H1 (cell line): ENCODE data around the gene TXNDC11. TPM values are rescaled to one million over a fixed set of nuclear protein-coding genes. Genes with fewer than 3 reads are reported as not detected.

Experiments
- CBX8 ChIP-seq: fragments of 300-800, 300-1000 bp; sonication (generic); IDR thresholded peaks from 2 replicates; pipeline ENCODE4 v1.7.1; 2016; ENCODE audit warnings: low read depth, low read length, borderline replicate concordance
- CHD2 ChIP-seq: IDR thresholded peaks from 2 replicates; pipeline ENCODE4 v1.6.1; 2012; ENCODE audit warnings: low read length, improper control_type of control experiment
- SAP30 ChIP-seq: fragments of 300-600 bp; sonication (generic); IDR thresholded peaks from 2 replicates; pipeline ENCODE4 v1.7.1; 2012; ENCODE audit warnings: low read length, moderate library complexity, mild to moderate bottlenecking, inconsistent platforms; ENCODE audit not compliant: insufficient read depth, insufficient replicate concordance
- SRF ChIP-seq: IDR thresholded peaks from 2 replicates; pipeline ENCODE4 v1.6.1; 2011; ENCODE audit warnings: mild to moderate bottlenecking, low read depth, low read length, moderate library complexity
- ZNF274 ChIP-seq: IDR thresholded peaks from 2 replicates; pipeline ENCODE4 v1.7.0; 2012; ENCODE audit warnings: low read length, borderline replicate concordance; ENCODE audit errors: extremely low read depth
- polyA plus RNA-seq, 7 experiments: library from polyadenylated mRNA; depleted of rRNA in 3 of 7; stranded (reverse) in 5 of 7; unstranded in 2 of 7; fragments of >200 nt in 5 of 7; fragments of 200-250 nt in 2 of 7; gene quantifications; 1 replicate in 5 of 7; 2 replicates in 1 of 7; 4 replicates in 1 of 7; pipeline versions ENCODE4 v1.2.1 to v1.2.3, GENCODE V29; 2011 to 2013; ENCODE audit warnings: missing spikeins in 2 of 7, mixed read lengths in 2 of 7
- total RNA-seq: library from RNA; stranded (reverse); fragmentation: NEBNext Ultra II Directional; extraction: Animal tissue kit (Norgen Biotek cat#: 25700); gene quantifications from 2 replicates; pipeline ENCODE4 v1.2.1, GENCODE V29; 2021
- TF ChIP-seq, protein P1 (sequence below): fragments of 300-600 bp; sonication (generic); IDR thresholded peaks from 2 replicates; pipeline ENCODE4 v1.7.1; 2012; ENCODE audit warnings: low read length, moderate library complexity, mild to moderate bottlenecking, inconsistent platforms; ENCODE audit not compliant: insufficient replicate concordance
- TF ChIP-seq, protein P2 (sequence below): IDR thresholded peaks from 2 replicates; pipeline ENCODE4 v1.6.1; 2011; ENCODE audit warnings: low read length, improper control_type of control experiment

Gene TXNDC11
- total and polyA plus RNA-seq, 2 of the 8 experiments (the other 6 are each of a cell fraction or from before 2014, with no cell fraction given), result 13.5 to 13.8 TPM

DNA sequence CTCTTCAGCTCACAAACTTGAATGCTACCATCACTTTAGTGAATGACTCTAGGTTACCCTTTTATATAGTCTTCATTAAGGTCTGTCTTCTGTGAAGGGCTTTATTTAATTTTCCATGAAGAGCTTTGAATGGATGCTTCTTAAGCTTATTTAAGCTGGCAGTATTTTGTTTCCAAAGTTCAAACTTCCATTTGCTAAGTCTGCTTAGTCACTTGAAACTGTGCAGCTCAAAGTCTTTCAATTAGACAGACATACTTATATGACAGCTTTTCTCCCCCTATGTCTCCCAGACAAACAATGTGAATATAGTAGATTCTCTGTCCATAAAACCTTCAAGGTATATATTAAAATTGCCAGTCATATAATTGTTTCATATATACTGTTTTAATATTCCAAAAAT is 23.5 kb downstream of the TXNDC11 start (continued):
- TF ChIP-seq, protein P1, sequence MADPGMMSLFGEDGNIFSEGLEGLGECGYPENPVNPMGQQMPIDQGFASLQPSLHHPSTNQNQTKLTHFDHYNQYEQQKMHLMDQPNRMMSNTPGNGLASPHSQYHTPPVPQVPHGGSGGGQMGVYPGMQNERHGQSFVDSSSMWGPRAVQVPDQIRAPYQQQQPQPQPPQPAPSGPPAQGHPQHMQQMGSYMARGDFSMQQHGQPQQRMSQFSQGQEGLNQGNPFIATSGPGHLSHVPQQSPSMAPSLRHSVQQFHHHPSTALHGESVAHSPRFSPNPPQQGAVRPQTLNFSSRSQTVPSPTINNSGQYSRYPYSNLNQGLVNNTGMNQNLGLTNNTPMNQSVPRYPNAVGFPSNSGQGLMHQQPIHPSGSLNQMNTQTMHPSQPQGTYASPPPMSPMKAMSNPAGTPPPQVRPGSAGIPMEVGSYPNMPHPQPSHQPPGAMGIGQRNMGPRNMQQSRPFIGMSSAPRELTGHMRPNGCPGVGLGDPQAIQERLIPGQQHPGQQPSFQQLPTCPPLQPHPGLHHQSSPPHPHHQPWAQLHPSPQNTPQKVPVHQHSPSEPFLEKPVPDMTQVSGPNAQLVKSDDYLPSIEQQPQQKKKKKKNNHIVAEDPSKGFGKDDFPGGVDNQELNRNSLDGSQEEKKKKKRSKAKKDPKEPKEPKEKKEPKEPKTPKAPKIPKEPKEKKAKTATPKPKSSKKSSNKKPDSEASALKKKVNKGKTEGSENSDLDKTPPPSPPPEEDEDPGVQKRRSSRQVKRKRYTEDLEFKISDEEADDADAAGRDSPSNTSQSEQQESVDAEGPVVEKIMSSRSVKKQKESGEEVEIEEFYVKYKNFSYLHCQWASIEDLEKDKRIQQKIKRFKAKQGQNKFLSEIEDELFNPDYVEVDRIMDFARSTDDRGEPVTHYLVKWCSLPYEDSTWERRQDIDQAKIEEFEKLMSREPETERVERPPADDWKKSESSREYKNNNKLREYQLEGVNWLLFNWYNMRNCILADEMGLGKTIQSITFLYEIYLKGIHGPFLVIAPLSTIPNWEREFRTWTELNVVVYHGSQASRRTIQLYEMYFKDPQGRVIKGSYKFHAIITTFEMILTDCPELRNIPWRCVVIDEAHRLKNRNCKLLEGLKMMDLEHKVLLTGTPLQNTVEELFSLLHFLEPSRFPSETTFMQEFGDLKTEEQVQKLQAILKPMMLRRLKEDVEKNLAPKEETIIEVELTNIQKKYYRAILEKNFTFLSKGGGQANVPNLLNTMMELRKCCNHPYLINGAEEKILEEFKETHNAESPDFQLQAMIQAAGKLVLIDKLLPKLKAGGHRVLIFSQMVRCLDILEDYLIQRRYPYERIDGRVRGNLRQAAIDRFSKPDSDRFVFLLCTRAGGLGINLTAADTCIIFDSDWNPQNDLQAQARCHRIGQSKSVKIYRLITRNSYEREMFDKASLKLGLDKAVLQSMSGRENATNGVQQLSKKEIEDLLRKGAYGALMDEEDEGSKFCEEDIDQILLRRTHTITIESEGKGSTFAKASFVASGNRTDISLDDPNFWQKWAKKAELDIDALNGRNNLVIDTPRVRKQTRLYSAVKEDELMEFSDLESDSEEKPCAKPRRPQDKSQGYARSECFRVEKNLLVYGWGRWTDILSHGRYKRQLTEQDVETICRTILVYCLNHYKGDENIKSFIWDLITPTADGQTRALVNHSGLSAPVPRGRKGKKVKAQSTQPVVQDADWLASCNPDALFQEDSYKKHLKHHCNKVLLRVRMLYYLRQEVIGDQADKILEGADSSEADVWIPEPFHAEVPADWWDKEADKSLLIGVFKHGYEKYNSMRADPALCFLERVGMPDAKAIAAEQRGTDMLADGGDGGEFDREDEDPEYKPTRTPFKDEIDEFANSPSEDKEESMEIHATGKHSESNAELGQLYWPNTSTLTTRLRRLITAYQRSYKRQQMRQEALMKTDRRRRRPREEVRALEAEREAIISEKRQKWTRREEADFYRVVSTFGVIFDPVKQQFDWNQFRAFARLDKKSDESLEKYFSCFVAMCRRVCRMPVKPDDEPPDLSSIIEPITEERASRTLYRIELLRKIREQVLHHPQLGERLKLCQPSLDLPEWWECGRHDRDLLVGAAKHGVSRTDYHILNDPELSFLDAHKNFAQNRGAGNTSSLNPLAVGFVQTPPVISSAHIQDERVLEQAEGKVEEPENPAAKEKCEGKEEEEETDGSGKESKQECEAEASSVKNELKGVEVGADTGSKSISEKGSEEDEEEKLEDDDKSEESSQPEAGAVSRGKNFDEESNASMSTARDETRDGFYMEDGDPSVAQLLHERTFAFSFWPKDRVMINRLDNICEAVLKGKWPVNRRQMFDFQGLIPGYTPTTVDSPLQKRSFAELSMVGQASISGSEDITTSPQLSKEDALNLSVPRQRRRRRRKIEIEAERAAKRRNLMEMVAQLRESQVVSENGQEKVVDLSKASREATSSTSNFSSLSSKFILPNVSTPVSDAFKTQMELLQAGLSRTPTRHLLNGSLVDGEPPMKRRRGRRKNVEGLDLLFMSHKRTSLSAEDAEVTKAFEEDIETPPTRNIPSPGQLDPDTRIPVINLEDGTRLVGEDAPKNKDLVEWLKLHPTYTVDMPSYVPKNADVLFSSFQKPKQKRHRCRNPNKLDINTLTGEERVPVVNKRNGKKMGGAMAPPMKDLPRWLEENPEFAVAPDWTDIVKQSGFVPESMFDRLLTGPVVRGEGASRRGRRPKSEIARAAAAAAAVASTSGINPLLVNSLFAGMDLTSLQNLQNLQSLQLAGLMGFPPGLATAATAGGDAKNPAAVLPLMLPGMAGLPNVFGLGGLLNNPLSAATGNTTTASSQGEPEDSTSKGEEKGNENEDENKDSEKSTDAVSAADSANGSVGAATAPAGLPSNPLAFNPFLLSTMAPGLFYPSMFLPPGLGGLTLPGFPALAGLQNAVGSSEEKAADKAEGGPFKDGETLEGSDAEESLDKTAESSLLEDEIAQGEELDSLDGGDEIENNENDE, result no peak
- TF ChIP-seq CHD2, result no peak
- TF ChIP-seq SAP30, result no peak
- TF ChIP-seq ZNF274, result no peak
- TF ChIP-seq CBX8, result no peak
- TF ChIP-seq, protein P2, sequence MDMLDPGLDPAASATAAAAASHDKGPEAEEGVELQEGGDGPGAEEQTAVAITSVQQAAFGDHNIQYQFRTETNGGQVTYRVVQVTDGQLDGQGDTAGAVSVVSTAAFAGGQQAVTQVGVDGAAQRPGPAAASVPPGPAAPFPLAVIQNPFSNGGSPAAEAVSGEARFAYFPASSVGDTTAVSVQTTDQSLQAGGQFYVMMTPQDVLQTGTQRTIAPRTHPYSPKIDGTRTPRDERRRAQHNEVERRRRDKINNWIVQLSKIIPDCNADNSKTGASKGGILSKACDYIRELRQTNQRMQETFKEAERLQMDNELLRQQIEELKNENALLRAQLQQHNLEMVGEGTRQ, result no peak
- no peak for TF ChIP-seq SRF
